Choroid plexus epithelial cell (primary cell): ENCODE measurements around the gene ANGPT4.

Experiments
- DNase-seq: peaks from one replicate; pipeline ENCODE4 v3.0.0-alpha.2; 2010; ENCODE audit warnings: low read depth
- H3K4me3 ChIP-seq: 2 replicates; pipeline ENCODE4 v1.5.1; 2011; ENCODE audit warnings: low read depth, mild to moderate bottlenecking, control low read depth, low read length, moderate library complexity
- TF ChIP-seq, protein P1 (sequence below): conservative IDR thresholded peaks from 2 replicates; pipeline ENCODE4 v1.5.1; 2011; ENCODE audit warnings: low read depth, mild to moderate bottlenecking, control low read depth, inconsistent platforms, low read length, moderate library complexity

ANGPT4 gene

DNA sequence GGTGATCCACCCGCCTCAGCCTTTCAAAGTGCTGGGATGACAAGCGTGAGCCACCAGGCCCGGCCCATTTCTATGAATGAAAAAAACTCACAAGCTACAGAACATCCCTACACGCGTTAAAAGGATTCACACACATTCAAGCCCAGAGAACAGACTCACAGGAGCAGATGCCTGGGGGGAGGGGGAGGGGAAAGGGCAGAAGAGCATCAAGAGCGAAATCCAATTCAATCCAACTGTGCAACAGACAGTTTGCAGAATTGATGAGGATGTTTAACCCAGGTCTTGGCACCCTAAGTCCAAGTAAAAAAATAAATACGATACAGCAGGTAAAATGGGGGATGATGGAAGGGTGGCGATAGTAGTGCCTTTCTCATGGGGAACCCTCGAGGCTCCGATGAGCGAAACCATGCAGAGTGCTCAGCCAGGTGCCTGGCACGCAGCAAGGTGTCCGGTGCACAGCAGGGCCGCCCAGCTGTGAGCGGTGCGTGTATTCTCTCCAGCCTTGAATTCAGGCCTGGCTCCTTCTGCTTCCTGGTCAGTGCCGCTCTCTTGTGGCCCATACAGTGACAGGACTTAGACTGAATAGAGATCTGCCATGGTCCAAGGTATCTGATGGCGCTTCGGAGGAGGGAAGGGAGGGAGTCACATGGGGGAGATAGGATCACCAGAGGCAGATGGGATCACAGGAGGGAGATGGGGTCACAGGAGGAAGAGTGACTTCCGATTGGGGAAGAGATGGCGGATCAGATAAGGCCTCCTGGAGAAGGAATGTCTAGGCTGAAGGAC is 35.4 kb upstream of the ANGPT4 start:
- no peak for DNase-seq
- TF ChIP-seq, protein P1, sequence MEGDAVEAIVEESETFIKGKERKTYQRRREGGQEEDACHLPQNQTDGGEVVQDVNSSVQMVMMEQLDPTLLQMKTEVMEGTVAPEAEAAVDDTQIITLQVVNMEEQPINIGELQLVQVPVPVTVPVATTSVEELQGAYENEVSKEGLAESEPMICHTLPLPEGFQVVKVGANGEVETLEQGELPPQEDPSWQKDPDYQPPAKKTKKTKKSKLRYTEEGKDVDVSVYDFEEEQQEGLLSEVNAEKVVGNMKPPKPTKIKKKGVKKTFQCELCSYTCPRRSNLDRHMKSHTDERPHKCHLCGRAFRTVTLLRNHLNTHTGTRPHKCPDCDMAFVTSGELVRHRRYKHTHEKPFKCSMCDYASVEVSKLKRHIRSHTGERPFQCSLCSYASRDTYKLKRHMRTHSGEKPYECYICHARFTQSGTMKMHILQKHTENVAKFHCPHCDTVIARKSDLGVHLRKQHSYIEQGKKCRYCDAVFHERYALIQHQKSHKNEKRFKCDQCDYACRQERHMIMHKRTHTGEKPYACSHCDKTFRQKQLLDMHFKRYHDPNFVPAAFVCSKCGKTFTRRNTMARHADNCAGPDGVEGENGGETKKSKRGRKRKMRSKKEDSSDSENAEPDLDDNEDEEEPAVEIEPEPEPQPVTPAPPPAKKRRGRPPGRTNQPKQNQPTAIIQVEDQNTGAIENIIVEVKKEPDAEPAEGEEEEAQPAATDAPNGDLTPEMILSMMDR = no peak
- H3K4me3 ChIP-seq = no peak overlapping the region

DNA sequence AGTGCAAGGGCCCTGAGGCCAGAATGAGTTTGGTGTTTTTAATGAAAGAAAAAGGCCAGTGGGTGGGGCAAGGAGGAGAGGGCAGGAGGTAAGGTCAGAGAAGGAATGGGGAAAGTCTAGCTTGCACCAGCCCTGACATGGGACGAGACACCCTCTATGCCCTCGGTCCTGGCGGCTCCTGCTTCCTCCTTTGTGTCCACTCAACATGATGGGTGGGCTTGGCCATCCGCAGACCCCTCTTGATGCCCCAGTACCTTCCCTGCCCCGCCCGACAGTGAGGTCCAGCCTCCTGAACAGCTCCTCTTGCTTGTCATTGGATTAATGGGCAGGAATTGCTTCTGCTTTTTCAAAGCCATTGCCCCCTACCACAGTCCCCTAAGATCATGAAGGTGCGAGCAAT is 33.6 kb upstream of the ANGPT4 start:
- no peak for DNase-seq
- H3K4me3 ChIP-seq = no peak overlapping the region
- TF ChIP-seq, protein P1 = no peak

DNA sequence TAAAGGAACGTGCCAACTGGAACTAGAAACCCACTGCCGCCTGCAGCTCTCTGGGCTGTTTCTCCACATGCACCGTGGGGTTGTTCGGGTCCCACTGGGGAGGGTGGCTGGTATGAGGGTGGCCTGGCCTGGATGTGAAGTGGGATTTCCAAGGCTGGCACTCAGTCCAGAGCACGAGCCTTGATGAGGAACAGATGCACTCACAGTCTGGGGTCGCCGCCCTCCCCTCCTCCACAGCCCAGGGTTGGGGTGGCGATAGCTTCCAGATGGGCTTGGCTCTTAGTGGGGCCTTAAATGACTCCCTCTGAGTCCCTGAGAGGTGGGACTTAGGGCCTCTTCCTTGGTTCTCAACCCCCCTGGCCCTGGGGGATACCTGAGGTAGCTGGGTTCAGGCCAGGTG is 30.7 kb upstream of the ANGPT4 start:
- H3K4me3 ChIP-seq = no peak overlapping the region
- no peak for DNase-seq
- TF ChIP-seq, protein P1 = no peak

DNA sequence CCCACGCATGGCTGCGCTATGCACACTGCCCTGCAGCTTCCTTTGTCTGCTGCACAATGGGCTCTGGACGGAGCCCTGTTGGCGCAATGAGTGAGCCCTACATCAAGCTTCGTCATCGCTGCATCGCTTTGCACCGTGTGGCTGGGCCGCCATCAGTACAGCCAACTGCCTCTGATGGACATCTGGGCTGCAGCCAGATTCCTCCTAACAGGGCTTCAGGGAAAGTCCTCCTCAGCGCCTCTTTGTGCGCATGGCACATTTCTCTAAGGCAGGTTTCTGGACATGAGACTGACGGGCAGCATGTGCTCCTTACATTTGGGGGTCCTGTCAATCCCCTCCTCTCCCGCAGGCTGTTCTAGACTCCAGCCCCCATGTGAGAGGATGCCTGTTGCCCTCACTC is 29.7 kb upstream of the ANGPT4 start:
- DNase-seq = no peak
- TF ChIP-seq, protein P1 = no peak
- H3K4me3 ChIP-seq = no peak overlapping the region

DNA sequence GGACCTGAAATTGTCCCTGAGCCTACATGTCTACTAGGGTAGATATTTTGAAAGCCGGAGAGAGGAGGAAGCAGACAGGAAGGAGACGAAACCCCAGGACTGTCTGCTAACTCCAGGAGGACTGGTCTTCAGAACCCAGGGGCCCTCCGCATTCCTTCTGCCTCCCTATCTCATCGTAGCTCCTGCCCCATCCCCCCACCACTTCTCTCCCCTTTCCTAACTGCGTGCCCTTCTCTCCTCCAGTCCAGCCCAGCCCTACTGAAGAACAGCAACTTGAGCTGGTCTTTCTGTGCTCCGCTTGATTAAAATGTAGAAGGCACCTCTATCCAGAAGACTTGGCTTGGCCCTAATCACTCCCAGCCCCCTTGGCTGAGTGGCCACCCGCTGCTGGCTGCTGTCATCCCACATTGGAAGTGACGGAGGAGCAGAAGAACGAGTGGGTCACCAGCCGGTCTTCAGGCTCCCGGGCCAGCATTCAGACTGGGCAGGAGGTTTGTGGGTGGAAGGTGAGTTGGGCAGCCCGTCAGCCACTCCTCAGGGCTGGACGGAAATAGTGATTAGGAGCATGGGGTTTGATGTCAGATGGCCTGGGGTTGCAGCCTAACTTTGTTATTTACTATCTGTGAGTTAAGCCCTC is 28.8 kb upstream of the ANGPT4 start:
- TF ChIP-seq, protein P1 = no peak
- H3K4me3 ChIP-seq = no peak overlapping the region
- no peak for DNase-seq

DNA sequence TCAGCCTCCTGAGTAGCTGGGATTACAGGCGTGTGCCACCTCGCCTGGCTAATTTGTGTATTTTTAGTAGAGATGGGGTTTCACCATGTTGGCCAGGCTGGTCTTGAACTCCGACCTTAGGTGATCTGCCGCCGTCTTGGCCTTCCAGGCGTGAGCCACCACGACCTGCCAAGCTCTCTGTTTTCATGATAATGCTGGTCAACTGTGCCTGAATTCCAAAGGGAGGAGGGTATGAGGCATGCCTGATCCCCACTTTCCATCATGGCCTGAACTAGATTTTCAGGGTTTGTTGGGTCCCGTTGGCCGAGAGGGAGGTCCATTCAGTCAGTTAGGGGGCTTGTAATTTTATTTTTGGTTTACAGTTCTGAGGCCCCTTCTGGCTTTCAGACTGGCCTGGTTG is 28.0 kb upstream of the ANGPT4 start:
- no peak for DNase-seq
- H3K4me3 ChIP-seq = no peak overlapping the region
- TF ChIP-seq, protein P1 = no peak

DNA sequence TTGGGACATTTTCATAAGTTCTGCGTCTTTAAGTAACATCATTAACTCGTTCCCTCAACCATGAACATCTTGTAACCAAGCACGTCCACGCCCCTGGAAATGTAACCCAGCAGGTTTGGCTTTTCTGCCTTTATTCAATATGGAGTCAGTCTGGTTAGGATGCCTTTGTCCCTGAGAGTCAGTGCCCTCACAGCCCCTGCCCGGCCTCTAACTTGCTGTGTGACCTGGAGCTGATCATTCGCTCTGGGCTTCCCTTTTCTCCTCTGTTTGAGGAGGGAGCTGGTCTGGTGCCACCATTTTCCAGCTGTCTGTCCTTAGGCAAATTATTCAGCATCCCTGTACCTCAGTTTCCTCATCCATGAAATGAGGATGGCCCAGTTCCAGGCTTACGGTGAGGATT is 26.5 kb upstream of the ANGPT4 start:
- no peak overlapping the region for H3K4me3 ChIP-seq
- TF ChIP-seq, protein P1 = no peak
- no peak for DNase-seq
